Tibial nerve (tissue), 3 donors: ENCODE data around the gene TAS2R60.

Experiments
- CTCF ChIP-seq, 5 experiments: fragments of 200-600 bp in 3 of 5; fragments of 450-650 bp in 2 of 5; sonication (generic) in 3 of 5; IDR thresholded peaks; one replicate each; pipeline ENCODE4 v1.5.1; 2016 to 2019; ENCODE audit warnings: antibody characterized with exemption in 5 of 5, mild to moderate bottlenecking in 3 of 5, moderate library complexity in 2 of 5
- POLR2A ChIP-seq, 2 donors: fragments of 450-650 bp; IDR thresholded peaks; one replicate each; pipeline ENCODE4 v1.6.1; 2017; ENCODE audit warnings: antibody characterized with exemption in 2 of 2, mild to moderate bottlenecking in 2 of 2, moderate library complexity in 2 of 2

- TF ChIP-seq CTCF (IDR thresholded peaks at IDR 0.05) (no peak), POLR2A (IDR thresholded peaks at IDR 0.05) (no peak)
Observed at GRCh38 chr7:143444785-143445184, 1.5 kb downstream of the TAS2R60 start.
